ENCODE data around the gene UBAP1L.
"Not testable (repeated sequence)": the region's sequence is repeated elsewhere in the genome, so short reads cannot be mapped to it uniquely, and the experiment has no call there.

The UBAP1L gene

DNA sequence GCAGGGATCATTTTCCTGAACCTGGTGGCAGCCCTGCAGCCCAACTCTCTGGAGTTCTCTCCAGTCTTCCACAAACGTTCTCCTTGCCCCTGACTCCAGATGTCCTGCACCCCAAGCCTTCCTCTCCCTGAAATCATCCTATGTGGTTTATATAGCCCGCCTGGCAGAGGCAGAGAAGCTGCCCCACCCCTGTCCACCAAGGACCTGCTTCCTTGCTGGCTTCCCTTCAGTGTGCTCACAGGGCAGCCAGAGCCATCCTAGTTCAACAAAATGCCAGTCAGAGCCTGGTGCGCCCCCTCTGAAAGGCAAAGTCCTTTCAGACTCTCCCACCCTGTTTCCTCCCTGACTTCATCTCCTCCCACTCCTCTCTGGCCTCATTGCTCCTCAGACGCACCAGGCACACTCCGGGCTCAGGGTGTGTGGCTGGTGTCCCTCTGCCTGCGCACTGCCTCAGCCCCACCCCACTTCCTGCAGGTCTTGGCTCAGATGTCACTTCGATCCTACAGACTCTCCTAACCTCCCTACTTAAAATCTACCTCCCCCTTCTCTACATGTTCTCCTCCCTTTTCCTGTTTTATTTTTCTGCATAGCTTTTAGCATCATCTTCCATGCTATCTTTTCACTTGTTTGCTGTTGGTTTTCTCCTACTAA lies 32.6 kb downstream of the UBAP1L start:
- DNase-seq = no peak

DNA sequence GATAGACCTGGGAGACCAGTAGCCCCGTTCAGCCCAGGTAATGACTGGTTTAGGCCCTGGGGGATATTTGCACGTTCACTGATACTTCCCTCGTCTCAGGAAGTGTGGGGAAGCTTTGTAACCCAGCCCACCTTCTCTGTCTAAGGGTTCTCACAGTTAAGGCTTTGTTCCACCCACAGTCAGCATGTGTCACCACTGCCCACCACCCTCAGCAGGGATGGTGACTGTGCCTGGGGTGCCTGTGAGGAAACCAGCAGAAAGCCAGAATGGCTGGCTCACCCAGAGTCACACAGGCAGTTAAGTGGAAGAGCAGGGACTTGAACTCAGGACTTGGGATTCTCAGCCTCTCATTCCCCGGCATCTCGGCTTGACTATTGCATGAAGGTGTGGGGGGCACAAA lies 33.2 kb downstream of the UBAP1L start:
- no peak for DNase-seq

- no peak for DNase-seq
Observed at GRCh38 chr15:65081270-65081669, 33.7 kb downstream of the UBAP1L start.

DNA sequence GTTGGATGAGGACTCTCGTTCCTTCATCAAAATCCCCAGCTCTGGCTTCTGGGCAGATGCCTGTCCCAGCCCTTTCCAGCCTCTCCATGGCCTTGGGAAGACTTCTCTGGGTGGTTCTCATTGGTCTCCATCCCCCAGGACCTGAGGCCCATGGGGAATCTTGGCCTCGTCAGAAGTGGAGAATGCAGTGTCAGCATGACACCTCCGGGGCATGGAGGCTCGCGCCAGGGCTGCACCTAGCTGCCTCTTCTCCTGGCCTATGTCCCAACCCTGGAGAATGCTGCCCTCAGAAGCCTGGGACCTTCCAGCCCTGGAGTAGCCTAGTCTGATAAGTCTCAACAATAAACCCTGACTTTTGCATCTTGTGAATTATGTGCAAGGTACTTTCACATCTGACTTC lies 35.4 kb downstream of the UBAP1L start:
- no peak for DNase-seq

- DNase-seq = no peak
Observed at GRCh38 chr15:65077981-65078352, 37.0 kb downstream of the UBAP1L start.

GRCh38 chr15:65077291-65077980 lies 37.6 kb downstream of the UBAP1L start:
- no peak for DNase-seq

DNA sequence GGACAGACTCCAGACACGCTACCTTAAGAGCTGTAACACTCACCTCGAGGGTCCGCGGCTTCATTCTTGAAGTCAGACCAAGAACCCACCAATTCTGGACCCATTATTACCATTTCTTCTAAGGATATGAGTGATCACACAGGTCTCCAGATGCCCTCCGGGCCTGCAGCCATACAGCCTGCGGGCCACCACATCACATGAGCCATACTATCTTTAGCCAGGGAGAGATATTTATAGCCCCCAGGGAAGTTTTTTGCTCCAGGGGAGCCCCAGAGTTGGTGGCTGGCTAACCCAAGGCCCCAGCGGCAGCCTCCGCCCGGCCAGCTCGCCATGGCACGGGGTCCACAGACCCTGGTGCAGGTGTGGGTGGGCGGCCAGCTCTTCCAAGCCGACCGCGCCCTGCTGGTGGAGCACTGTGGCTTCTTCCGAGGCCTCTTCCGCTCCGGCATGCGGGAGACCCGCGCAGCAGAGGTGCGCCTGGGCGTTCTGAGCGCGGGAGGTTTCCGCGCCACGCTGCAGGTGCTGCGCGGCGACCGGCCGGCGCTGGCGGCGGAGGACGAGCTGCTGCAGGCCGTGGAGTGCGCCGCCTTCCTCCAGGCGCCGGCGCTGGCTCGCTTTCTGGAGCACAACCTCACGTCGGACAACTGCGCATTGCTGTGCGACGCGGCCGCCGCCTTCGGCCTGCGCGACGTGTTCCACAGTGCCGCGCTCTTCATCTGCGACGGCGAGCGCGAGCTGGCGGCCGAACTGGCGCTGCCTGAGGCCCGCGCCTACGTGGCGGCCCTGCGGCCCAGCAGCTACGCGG lies 38.3 kb downstream of the UBAP1L start, which contains the start of gene KBTBD13:
TSS of gene KBTBD13 (plus strand) at position 261 of the 805 bp plus-strand sequence. CDS start at position 331, 70 bp downstream.
- no peak for DNase-seq

GRCh38 chr15:65075607-65076395 lies 39.2 kb downstream of the UBAP1L start:
- not testable (repeated sequence) for DNase-seq

DNA sequence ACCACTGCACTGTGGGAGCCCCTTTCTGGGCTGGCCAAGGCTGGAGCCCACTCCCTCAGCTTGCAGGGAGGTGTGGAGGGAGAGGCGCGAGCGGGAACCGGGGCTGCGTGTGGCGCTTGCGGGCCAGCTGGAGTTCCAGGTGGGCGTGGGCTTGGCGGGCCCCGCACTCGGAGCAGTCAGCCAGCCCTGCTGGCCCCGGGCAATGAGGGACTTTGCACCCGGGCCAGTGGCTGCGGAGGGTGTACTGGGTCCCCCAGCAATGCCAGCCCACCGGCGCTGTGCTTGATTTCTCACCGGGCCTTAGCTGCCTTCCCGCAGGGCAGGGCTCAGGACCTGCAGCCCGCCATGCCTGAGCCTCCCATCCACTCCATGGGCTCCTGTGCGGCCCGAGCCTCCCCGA lies 40.1 kb downstream of the UBAP1L start:
- DNase-seq = not testable (repeated sequence)

GRCh38 chr15:65072617-65073016 lies 42.4 kb downstream of the UBAP1L start:
- DNase-seq = no peak

DNA sequence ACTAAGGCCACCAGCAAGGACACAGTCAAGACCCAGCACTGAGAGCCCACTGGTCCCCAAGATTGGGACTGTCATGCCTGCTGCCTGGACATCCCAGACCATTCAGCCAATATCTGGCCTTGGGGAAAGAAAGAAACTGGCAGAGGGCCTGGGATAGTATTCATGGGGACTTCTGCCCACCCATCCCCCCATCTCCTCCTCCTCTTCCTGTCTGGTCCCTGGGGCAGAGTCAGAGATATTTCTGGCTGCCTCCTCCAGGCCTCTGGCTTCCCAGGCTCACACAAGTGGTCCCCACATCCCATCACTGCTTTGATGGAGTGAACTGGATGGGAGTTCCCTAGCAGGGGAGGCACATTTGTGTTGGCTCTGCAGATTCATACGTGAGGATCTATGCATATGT lies 43.0 kb downstream of the UBAP1L start:
- peak; percentile 55 for DNase-seq

- DNase-seq = peak; percentile 60
Observed at GRCh38 chr15:65071381-65071811, 43.6 kb downstream of the UBAP1L start.

GRCh38 chr15:65069779-65070546 lies 45.0 kb downstream of the UBAP1L start:
- no peak for DNase-seq

DNA sequence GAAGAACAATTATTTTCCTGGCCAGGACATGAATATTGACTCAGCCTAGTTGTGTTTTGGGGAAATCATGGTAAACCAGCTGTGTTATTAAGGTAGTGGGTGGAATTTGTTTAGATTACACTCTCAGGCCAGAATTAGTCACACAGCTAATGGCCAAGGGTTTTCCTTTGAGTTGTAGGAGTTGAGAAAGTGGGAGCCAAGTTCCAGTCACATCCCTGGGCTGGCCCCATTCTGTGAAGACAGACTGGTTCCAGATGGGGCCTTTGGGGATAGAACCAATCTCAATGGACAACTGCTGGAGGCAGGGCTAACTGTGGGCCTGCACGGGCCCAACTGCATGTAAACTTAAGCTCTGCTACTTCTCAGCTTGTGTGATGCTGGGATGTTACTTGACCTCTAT lies 45.8 kb downstream of the UBAP1L start:
- DNase-seq = peak; percentile 27

DNA sequence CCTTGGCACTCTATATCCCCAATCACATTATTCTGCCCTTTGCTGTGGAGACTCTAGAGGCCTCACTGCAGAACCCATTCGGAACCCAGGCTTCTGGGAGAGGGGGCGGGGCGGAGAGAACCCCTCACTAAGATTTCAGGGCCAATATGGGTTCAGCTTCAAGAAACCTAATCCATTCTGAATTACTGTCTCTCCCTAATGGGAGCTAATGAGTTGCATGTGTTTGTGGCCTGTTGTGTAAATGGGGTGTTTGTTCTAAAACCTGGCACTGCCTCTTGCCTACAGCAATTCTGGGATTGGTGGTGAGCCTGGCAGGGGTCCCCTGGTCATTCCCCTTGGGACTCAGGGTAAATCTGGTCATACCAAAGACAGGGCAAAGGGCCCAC lies 46.6 kb downstream of the UBAP1L start:
- DNase-seq = peak; percentile 30

DNA sequence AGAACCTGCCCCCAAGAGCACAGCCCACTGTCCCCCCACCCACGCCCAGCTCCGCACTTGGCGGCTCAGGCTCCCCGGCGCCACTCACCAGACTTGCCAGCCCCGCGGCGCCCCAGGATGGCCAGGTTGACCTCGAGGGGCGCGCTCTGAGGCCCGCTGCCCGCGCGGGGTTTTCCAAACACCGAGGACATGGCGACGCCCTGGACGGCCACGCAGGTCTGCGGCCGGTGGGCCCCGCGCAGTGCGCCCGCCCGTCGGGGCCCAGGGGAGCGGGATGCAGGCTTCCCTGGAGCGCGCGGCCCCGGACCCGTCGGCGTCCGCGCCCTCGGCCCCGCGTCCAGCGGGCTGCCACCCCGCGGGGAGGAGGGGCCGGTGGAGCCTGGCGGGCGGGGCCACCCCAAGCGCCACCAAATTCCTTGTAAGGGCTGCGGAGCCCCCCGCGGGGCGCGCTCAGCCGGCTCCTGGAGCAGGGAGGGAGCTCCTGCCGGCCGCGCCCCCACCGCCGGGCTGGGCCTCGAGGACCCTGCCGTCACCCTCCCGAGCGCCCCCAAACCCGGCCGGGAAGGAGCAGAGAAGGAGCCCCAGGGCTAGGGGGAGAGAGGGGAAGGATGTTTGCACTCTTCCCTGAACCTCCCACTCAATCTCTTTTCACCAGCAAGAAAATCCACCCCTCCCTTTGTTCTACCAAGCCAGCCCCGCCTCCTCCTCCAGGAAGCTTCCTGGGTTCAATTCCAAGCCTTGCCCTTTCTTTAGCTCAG lies 47.2 kb downstream of the UBAP1L start, which contains the start of gene RASL12:
TSS of gene RASL12 (minus strand) at position 347 of the 758 bp plus-strand sequence. CDS start at position 191, 156 bp downstream.
- DNase-seq = peak; percentile 57

- no peak for DNase-seq
Observed at GRCh38 chr15:65067317-65067644, 47.7 kb downstream of the UBAP1L start.

- DNase-seq = peak; percentile 57
Observed at GRCh38 chr15:65066635-65067316, 48.2 kb downstream of the UBAP1L start.

GRCh38 chr15:65066001-65066634 lies 48.9 kb downstream of the UBAP1L start:
- no peak for DNase-seq

DNA sequence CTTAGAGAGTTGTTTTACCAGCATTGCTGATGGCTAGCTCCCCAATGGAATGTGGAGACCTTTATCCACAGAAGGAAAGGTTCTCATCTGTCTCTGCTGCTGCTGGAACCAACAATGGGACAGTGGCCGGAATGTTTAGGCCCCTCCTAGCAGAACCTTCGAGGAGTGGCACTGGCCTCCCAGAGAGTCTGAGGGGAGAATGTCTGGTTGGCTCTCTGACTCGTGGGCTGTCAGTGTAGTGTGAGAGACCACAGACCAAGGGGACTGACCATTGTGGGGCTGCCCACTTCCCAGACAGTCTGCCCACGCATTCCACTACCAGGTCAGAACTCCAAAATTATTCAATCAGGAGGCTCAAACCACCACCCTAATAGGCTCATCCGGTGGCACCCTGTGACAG lies 52.3 kb downstream of the UBAP1L start:
- DNase-seq = no peak
